Stimulated activated effector memory CD8-positive, alpha-beta T cell treated with anti-CD3 and anti-CD28 coated beads, Interleukin-12 subunit alpha, Interleukin-12 subunit beta, amount 100 ng/mL, for 72 hours (primary cell): ENCODE data around the gene BCDIN3D.

Experiments used
- ATAC-seq: fragments of 150-1000 bp; cut with Tn5 transposase; 2 replicates; pipeline ENCODE4 v1.10.0; 2021
- DNase-seq, 2 donors: peaks; one replicate each; pipeline ENCODE4 v3.0.0; 2021 to 2022; ENCODE audit warnings: low spot score in 2 of 2
- H3K27ac Mint-ChIP-seq: one replicate; pipeline ENCODE4 v1.8.0; 2022; ENCODE audit warnings: mild to moderate bottlenecking, mixed read lengths
- H3K36me3 Mint-ChIP-seq: one replicate; pipeline ENCODE4 v1.8.0; 2022; ENCODE audit warnings: mild to moderate bottlenecking, mixed read lengths
- H3K4me1 Mint-ChIP-seq: one replicate; pipeline ENCODE4 v1.8.0; 2022; ENCODE audit warnings: mixed read lengths
- H3K4me3 Mint-ChIP-seq: one replicate; pipeline ENCODE4 v1.8.0; 2022; ENCODE audit warnings: mild to moderate bottlenecking, mixed read lengths
- H3K9me3 Mint-ChIP-seq: one replicate; pipeline ENCODE4 v1.8.0; 2022; ENCODE audit warnings: mixed read lengths

The BCDIN3D gene

GRCh38 chr12:49823350-49823749 lies 19.6 kb downstream of the BCDIN3D start:
- peak overlapping the region; percentile 40 for H3K27ac Mint-ChIP-seq
- DNase-seq: no peak
- H3K4me3 Mint-ChIP-seq: no peak overlapping the region
- ATAC-seq: no peak
- peaks cover 1% of the 10 kb centered on the region for H3K36me3 Mint-ChIP-seq
- peaks cover 33% of the 10 kb centered on the region for H3K4me1 Mint-ChIP-seq
- no peaks in the 10 kb centered on the region for H3K9me3 Mint-ChIP-seq

GRCh38 chr12:49821373-49822287 lies 21.3 kb downstream of the BCDIN3D start:
- ATAC-seq: no peak
- no peaks in the 10 kb centered on the region for H3K9me3 Mint-ChIP-seq
- H3K36me3 Mint-ChIP-seq: no peaks in the 10 kb centered on the region
- H3K4me1 Mint-ChIP-seq: peaks cover 20% of the 10 kb centered on the region
- H3K27ac Mint-ChIP-seq: peak overlapping the region; percentile 80
- H3K4me3 Mint-ChIP-seq: no peak overlapping the region
- no peak for DNase-seq

GRCh38 chr12:49819786-49820185 lies 23.1 kb downstream of the BCDIN3D start:
- H3K36me3 Mint-ChIP-seq: no peaks in the 10 kb centered on the region
- ATAC-seq: no peak
- no peak for DNase-seq
- no peaks in the 10 kb centered on the region for H3K9me3 Mint-ChIP-seq
- H3K4me3 Mint-ChIP-seq: no peak overlapping the region
- peaks cover 9% of the 10 kb centered on the region for H3K4me1 Mint-ChIP-seq
- H3K27ac Mint-ChIP-seq: peak overlapping the region; percentile 1

- H3K9me3 Mint-ChIP-seq: no peaks in the 10 kb centered on the region
- DNase-seq (no peak), ATAC-seq (no peak)
- peaks cover 7% of the 10 kb centered on the region for H3K4me1 Mint-ChIP-seq
- no peaks in the 10 kb centered on the region for H3K36me3 Mint-ChIP-seq
- no peak overlapping the region for H3K4me3 Mint-ChIP-seq
- H3K27ac Mint-ChIP-seq: no peak overlapping the region
These were observed 24.5 kb downstream of the BCDIN3D start for GRCh38 chr12:49818241-49818895.

- Mint-ChIP-seq H3K4me3 (no peak overlapping the region), H3K9me3 (no peaks in the 10 kb centered on the region), H3K36me3 (no peaks in the 10 kb centered on the region), H3K27ac (no peak overlapping the region), H3K4me1 (peaks cover 9% of the 10 kb centered on the region)
- ATAC-seq (no peak), DNase-seq (no peak)
These were observed 29.8 kb downstream of the BCDIN3D start for GRCh38 chr12:49813131-49813530.

GRCh38 chr12:49811961-49812401 lies 30.9 kb downstream of the BCDIN3D start:
- ATAC-seq (no peak), DNase-seq (no peak)
- no peak overlapping the region for H3K4me3 Mint-ChIP-seq
- peak overlapping the region; percentile 17 for H3K27ac Mint-ChIP-seq
- H3K4me1 Mint-ChIP-seq: peaks cover 9% of the 10 kb centered on the region
- H3K36me3 Mint-ChIP-seq: no peaks in the 10 kb centered on the region
- H3K9me3 Mint-ChIP-seq: no peaks in the 10 kb centered on the region

- DNase-seq: no peak
- H3K36me3 Mint-ChIP-seq: no peaks in the 10 kb centered on the region
- no peak overlapping the region for H3K4me3 Mint-ChIP-seq
- H3K27ac Mint-ChIP-seq: no peak overlapping the region
- peaks cover 9% of the 10 kb centered on the region for H3K4me1 Mint-ChIP-seq
- H3K9me3 Mint-ChIP-seq: no peaks in the 10 kb centered on the region
- ATAC-seq: no peak
These were observed 31.8 kb downstream of the BCDIN3D start for GRCh38 chr12:49811136-49811535.

GRCh38 chr12:49809906-49810389 lies 33.0 kb downstream of the BCDIN3D start:
- peak overlapping the region; percentile 29 for H3K27ac Mint-ChIP-seq
- no peak for ATAC-seq
- DNase-seq: no peak
- H3K4me3 Mint-ChIP-seq: no peak overlapping the region
- no peaks in the 10 kb centered on the region for H3K36me3 Mint-ChIP-seq
- H3K4me1 Mint-ChIP-seq: peaks cover 9% of the 10 kb centered on the region
- H3K9me3 Mint-ChIP-seq: no peaks in the 10 kb centered on the region

GRCh38 chr12:49809381-49809905 lies 33.5 kb downstream of the BCDIN3D start:
- Mint-ChIP-seq H3K27ac (peak overlapping the region; percentile 29), H3K4me3 (no peak overlapping the region), H3K9me3 (no peaks in the 10 kb centered on the region), H3K36me3 (no peaks in the 10 kb centered on the region), H3K4me1 (peaks cover 9% of the 10 kb centered on the region)
- DNase-seq: no peak
- no peak for ATAC-seq

GRCh38 chr12:49808686-49809380 lies 34.1 kb downstream of the BCDIN3D start:
- Mint-ChIP-seq H3K9me3 (no peaks in the 10 kb centered on the region), H3K36me3 (no peaks in the 10 kb centered on the region), H3K4me3 (no peak overlapping the region), H3K4me1 (peaks cover 9% of the 10 kb centered on the region), H3K27ac (no peak overlapping the region)
- DNase-seq: no peak
- no peak for ATAC-seq

- ATAC-seq (no peak), DNase-seq (no peak)
- Mint-ChIP-seq H3K9me3 (no peaks in the 10 kb centered on the region), H3K4me1 (peaks cover 9% of the 10 kb centered on the region), H3K4me3 (no peak overlapping the region), H3K27ac (no peak overlapping the region), H3K36me3 (no peaks in the 10 kb centered on the region)
These were observed 34.8 kb downstream of the BCDIN3D start for GRCh38 chr12:49807991-49808580.

- DNase-seq: no peak
- Mint-ChIP-seq H3K9me3 (no peaks in the 10 kb centered on the region), H3K36me3 (no peaks in the 10 kb centered on the region)
These were observed 36.0 kb downstream of the BCDIN3D start for GRCh38 chr12:49806877-49807276.

GRCh38 chr12:49806321-49806813 lies 36.5 kb downstream of the BCDIN3D start:
- no peaks in the 10 kb centered on the region for H3K4me1 Mint-ChIP-seq
- no peak overlapping the region for H3K4me3 Mint-ChIP-seq
- no peaks in the 10 kb centered on the region for H3K36me3 Mint-ChIP-seq
- no peaks in the 10 kb centered on the region for H3K9me3 Mint-ChIP-seq
- DNase-seq: no peak
- ATAC-seq: no peak
- no peak overlapping the region for H3K27ac Mint-ChIP-seq

More at GRCh38 chr12:49806877-49807276, 36.0 kb downstream of the BCDIN3D start:
- Mint-ChIP-seq H3K27ac (no peak overlapping the region), H3K4me3 (no peak overlapping the region), H3K4me1 (peaks cover 4% of the 10 kb centered on the region)
- ATAC-seq: no peak

GRCh38 chr12:49805409-49805808 lies 37.5 kb downstream of the BCDIN3D start:
- no peaks in the 10 kb centered on the region for H3K36me3 Mint-ChIP-seq
- DNase-seq (no peak), ATAC-seq (no peak)
- no peaks in the 10 kb centered on the region for H3K4me1 Mint-ChIP-seq
- H3K9me3 Mint-ChIP-seq: no peaks in the 10 kb centered on the region
- no peak overlapping the region for H3K27ac Mint-ChIP-seq
- no peak overlapping the region for H3K4me3 Mint-ChIP-seq

GRCh38 chr12:49804821-49805220 lies 38.1 kb downstream of the BCDIN3D start:
- H3K36me3 Mint-ChIP-seq: no peaks in the 10 kb centered on the region
- no peaks in the 10 kb centered on the region for H3K9me3 Mint-ChIP-seq
- no peak overlapping the region for H3K4me3 Mint-ChIP-seq
- no peak for ATAC-seq
- DNase-seq: no peak
- H3K4me1 Mint-ChIP-seq: no peaks in the 10 kb centered on the region
- no peak overlapping the region for H3K27ac Mint-ChIP-seq
